ENCODE results near the gene FNBP1.
A peak's percentile ranks its signal among the peaks of the same experiment; 100 is the strongest.

FNBP1 gene

GRCh38 chr9:129871046-129871445, 171.9 kb downstream of the FNBP1 start:
- no peak for DNase-seq

- no peak for DNase-seq
Observed at GRCh38 chr9:129869585-129870501, 173.1 kb downstream of the FNBP1 start.

- no peak for DNase-seq
Observed at GRCh38 chr9:129868872-129869486, 174.0 kb downstream of the FNBP1 start.

GRCh38 chr9:129868023-129868871, 174.7 kb downstream of the FNBP1 start:
- DNase-seq, result no peak

GRCh38 chr9:129867136-129868022, 175.6 kb downstream of the FNBP1 start:
- DNase-seq, result no peak

- DNase-seq, result no peak
Observed at GRCh38 chr9:129866394-129867135, 176.4 kb downstream of the FNBP1 start.

GRCh38 chr9:129865668-129866320, 177.2 kb downstream of the FNBP1 start:
- DNase-seq, result no peak

- DNase-seq, result no peak
Observed at GRCh38 chr9:129864991-129865647, 177.9 kb downstream of the FNBP1 start.

GRCh38 chr9:129863059-129863690, 179.8 kb downstream of the FNBP1 start:
- no peak for DNase-seq

- DNase-seq, result no peak
Observed at GRCh38 chr9:129861447-129861827, 181.6 kb downstream of the FNBP1 start.

GRCh38 chr9:129860653-129861446, 182.1 kb downstream of the FNBP1 start:
- DNase-seq, result no peak

GRCh38 chr9:129858167-129858962, 184.6 kb downstream of the FNBP1 start:
- no peak for DNase-seq

- DNase-seq, result no peak
Observed at GRCh38 chr9:129857207-129857606, 185.8 kb downstream of the FNBP1 start.

- no peak for DNase-seq
Observed at GRCh38 chr9:129854588-129855110, 188.3 kb downstream of the FNBP1 start.

GRCh38 chr9:129853614-129854013, 189.4 kb downstream of the FNBP1 start:
- DNase-seq, result no peak

GRCh38 chr9:129852579-129852978, 190.4 kb downstream of the FNBP1 start:
- peak; percentile 75 for DNase-seq

- no peak for DNase-seq
Observed at GRCh38 chr9:129851821-129852220, 191.2 kb downstream of the FNBP1 start.
